Measurements from ENCODE around the gene LPP. TPM values are rescaled to one million over a fixed set of nuclear protein-coding genes. Genes with fewer than 3 reads are reported as not detected.

Gene LPP
- total and polyA plus RNA-seq, 2 of the 13 experiments (the other 11 are each of a cell fraction or from before 2014, with no cell fraction given), result 19.2 to 29.9 TPM

DNA sequence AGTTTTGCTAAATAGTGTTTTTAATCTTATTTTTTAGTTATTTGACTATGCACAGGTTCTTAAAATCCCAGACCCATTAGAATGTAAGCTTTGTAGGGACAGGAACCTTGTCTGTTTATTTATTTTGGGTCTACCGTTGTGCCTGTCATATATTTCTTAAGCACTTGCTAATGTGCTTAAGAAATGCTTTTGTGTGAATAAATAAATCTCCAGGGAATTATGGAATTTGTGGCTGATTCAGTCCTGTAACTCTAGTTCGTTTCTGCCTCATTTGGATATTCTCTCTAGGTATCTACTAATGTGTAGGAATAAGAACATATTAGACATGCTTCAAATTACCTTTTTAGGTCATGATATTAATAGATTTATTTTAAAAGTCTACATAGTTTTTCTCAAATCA, 161.6 kb downstream of the LPP start (continued):
- TF ChIP-seq, protein P1, sequence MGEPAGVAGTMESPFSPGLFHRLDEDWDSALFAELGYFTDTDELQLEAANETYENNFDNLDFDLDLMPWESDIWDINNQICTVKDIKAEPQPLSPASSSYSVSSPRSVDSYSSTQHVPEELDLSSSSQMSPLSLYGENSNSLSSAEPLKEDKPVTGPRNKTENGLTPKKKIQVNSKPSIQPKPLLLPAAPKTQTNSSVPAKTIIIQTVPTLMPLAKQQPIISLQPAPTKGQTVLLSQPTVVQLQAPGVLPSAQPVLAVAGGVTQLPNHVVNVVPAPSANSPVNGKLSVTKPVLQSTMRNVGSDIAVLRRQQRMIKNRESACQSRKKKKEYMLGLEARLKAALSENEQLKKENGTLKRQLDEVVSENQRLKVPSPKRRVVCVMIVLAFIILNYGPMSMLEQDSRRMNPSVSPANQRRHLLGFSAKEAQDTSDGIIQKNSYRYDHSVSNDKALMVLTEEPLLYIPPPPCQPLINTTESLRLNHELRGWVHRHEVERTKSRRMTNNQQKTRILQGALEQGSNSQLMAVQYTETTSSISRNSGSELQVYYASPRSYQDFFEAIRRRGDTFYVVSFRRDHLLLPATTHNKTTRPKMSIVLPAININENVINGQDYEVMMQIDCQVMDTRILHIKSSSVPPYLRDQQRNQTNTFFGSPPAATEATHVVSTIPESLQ (CRISPR knock-in tag; conservative IDR thresholded peaks at IDR 0.05), result no peak
- no peak for TF ChIP-seq AHDC1 (CRISPR knock-in tag; IDR thresholded peaks at IDR 0.05; ENCODE audit: borderline replicate concordance)
- no peak for TF ChIP-seq RFXAP (CRISPR knock-in tag; IDR thresholded peaks at IDR 0.05; ENCODE audit: borderline replicate concordance)

DNA sequence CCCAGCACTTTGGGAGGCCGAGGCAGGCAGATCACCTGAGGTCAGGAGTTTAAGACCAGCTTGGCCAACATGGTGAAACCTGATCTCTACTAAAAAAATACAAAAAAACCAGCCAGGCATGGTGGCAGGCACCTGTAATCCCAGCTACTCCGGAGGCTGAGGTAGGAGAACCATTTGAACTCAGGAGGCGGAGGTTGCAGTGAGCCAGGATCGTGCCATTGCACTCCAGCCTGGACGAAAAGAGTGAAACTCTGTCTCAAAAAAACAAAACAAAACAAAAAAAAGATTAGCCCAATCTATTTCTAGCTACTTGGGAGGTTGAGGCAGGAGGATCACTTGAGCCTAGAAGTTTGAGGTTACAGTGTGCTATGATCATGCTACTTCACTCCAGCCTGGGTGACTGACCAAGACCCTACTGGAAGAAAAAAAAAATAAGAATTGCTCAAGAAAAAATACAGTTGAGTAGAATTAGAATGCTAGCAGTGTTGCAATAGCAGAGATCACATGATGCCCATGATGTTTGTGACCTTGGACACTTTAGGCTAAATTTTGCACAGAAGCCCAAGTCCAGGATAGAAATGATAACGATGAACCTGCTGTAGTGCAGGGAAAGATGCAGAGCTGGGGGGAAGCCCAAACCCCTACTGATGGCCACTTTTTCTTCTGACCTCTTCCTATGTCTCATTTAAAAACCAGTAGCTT, 162.2 kb downstream of the LPP start:
- intact Hi-C loops (cut with micrococcal nuclease; ENCODE audit: unreplicated experiment) (no loop called here), in situ Hi-C loops (cut with HindIII; ENCODE audit: extremely low pct_ligation_motif_present, low pct_unique_long_range_greater_than_20kb) (no loop called here)
- no peaks in the 10 kb centered on the region for H3K9me3 ChIP-seq (ENCODE audit: low read length)
- ChIA-PET POLR2A (no interaction called here), CTCF (ENCODE audit: low intra/inter-chr PET ratio, low total read pairs) (no interaction called here)
- 86% methylated on average over 6 of the region's 6 CpGs for WGBS (ENCODE audit: low lambda C conversion rate)
- peak; percentile 51 for FAIRE-seq
- BruUV-seq (replicated peaks), result no TSS peak
- H3K4me3 ChIP-seq (replicated peaks in 1 of 3; ENCODE audit: insufficient read depth in 1 of 3, low read depth in 2 of 3, low read length in 3 of 3), result no peak overlapping the region
- H3K9ac ChIP-seq (ENCODE audit: insufficient read depth, low read depth, low read length), result no peak overlapping the region
- peaks cover 39% of the 10 kb centered on the region for H3K4me1 ChIP-seq (ENCODE audit: insufficient read depth, low read length)
- no peaks in the 10 kb centered on the region for H3K27me3 ChIP-seq (ENCODE audit: control insufficient read depth in 1 of 2, insufficient read depth in 2 of 2, low read length in 2 of 2)
- no peaks in the 10 kb centered on the region for H3K36me3 ChIP-seq (replicated peaks in 1 of 2; ENCODE audit: control insufficient read depth in 1 of 2, insufficient read depth in 2 of 2, low read length in 2 of 2)
- no peaks in the 10 kb centered on the region for H4K20me1 ChIP-seq (ENCODE audit: insufficient read depth, low read length)
- H3K27ac ChIP-seq (ENCODE audit: extremely low read length, insufficient read depth, low read length), result peak overlapping the region; percentile 11
- no peak overlapping the region for H2AFZ ChIP-seq (ENCODE audit: low read length)
- H3K4me2 ChIP-seq (ENCODE audit: low read depth, low read length), result no peak overlapping the region
- ATAC-seq, result peak; percentile 60
- DNase-seq (ENCODE audit: low spot score), result peak; percentile 28
- H3K79me2 ChIP-seq (ENCODE audit: insufficient read depth, low read length), result peaks cover 25% of the 10 kb centered on the region
- TF ChIP-seq GATAD2A (CRISPR knock-in tag; IDR thresholded peaks at IDR 0.05) (peak; percentile 83), ZNF772 (CRISPR knock-in tag; IDR thresholded peaks at IDR 0.05) (peak; percentile 55; the same call in 1 of the 2 replicates), MIXL1 (CRISPR knock-in tag; IDR thresholded peaks at IDR 0.05) (peak; percentile 58), KAT8 (CRISPR knock-in tag; IDR thresholded peaks at IDR 0.05) (peak; percentile 26; the same call in 1 of the 2 replicates), MLLT10 (CRISPR knock-in tag; IDR thresholded peaks at IDR 0.05) (no peak)
- TF ChIP-seq, protein P2, sequence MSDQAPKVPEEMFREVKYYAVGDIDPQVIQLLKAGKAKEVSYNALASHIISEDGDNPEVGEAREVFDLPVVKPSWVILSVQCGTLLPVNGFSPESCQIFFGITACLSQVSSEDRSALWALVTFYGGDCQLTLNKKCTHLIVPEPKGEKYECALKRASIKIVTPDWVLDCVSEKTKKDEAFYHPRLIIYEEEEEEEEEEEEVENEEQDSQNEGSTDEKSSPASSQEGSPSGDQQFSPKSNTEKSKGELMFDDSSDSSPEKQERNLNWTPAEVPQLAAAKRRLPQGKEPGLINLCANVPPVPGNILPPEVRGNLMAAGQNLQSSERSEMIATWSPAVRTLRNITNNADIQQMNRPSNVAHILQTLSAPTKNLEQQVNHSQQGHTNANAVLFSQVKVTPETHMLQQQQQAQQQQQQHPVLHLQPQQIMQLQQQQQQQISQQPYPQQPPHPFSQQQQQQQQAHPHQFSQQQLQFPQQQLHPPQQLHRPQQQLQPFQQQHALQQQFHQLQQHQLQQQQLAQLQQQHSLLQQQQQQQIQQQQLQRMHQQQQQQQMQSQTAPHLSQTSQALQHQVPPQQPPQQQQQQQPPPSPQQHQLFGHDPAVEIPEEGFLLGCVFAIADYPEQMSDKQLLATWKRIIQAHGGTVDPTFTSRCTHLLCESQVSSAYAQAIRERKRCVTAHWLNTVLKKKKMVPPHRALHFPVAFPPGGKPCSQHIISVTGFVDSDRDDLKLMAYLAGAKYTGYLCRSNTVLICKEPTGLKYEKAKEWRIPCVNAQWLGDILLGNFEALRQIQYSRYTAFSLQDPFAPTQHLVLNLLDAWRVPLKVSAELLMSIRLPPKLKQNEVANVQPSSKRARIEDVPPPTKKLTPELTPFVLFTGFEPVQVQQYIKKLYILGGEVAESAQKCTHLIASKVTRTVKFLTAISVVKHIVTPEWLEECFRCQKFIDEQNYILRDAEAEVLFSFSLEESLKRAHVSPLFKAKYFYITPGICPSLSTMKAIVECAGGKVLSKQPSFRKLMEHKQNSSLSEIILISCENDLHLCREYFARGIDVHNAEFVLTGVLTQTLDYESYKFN (CRISPR knock-in tag; conservative IDR thresholded peaks at IDR 0.05), result peak; percentile 20; the same call in 1 of the 2 replicates
- TF ChIP-seq, protein P3, sequence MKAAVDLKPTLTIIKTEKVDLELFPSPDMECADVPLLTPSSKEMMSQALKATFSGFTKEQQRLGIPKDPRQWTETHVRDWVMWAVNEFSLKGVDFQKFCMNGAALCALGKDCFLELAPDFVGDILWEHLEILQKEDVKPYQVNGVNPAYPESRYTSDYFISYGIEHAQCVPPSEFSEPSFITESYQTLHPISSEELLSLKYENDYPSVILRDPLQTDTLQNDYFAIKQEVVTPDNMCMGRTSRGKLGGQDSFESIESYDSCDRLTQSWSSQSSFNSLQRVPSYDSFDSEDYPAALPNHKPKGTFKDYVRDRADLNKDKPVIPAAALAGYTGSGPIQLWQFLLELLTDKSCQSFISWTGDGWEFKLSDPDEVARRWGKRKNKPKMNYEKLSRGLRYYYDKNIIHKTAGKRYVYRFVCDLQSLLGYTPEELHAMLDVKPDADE (CRISPR knock-in tag; IDR thresholded peaks at IDR 0.05), result no peak
